CD4-positive, alpha-beta T cell treated with Interleukin-6 at 100 ng/mL for 8 hours (primary cell): Measurements from ENCODE around the gene TVP23A.

Experiments
- DNase-seq: peaks from one replicate; pipeline ENCODE4 v3.0.0-alpha.2; 2020; ENCODE audit warnings: mixed read lengths, low spot score

TVP23A gene

DNA sequence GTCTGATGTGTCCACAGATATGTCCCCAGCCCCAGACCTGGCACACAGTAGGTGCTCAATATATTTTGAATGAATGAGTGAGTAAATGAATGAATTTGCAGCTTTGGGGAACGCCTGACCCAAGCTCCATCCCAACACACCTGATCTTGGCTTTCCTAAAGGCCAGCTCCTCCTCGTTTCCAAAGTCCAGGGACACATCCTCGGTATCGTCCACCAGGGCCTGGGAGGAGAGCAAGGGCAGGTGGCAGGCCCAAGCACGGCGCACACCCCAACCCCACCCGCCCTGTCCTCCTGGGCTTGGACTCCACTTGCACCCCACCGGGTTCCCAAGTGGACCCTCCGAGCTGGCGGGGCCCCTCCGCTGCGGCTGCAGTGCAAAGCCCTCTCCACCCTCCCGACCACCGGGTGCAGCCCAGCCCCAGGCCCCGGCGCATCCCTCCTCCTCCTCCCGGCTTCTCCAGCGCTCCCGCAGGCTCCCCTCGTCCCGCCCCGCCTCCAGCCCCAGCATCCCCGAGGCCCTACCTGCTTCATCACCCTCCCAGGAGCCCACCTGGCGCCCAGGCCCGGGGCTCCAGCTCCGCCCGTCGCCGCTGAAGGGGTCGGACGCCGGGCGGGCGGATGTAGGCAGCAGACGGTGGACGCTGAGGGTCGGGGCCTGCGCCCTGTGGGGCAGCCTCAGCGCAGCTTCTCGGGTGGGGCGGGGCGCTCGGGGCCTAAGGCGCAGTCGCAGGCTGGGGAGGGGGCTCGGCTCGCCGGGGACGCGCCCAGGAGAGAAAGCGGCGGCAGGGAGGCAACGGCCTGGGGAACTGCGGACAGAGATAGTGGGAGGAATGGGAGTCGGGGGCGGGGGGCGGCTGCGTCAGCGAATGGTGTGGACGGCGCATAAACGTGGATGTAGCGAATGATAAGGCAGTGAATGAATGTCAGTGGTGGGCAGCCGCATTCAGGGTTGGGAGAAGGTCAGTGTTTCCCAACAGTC, at the start of gene TVP23A:
Gene TVP23A (minus strand): TSS at position 832 of the 979 bp plus-strand sequence. CDS start 301 bp downstream, at position 531.
- no peak for DNase-seq

DNA sequence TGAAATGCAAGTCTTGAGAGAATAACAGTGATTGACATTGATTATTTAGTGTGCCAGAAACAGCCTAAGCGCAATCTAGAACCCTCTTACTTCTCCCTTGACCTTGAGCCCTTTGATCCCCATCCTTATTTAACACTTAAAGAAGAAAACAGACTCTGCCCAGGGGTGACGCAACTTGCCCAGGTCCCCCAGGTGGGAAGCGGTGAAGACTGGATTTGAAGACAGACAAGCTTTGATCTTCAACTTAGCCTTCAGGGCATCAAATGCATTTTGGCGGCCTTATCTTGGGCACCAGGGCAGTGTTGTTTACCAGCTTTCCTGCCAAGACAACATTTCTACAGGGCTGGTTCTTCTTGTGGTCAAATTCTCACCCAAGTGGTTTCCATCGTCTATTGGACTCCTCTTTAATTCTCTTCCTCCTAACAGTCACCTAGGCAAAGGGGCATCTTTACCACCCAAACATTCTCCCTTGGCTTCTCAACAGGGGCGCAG, 49.6 kb upstream of the TVP23A start:
- no peak for DNase-seq

DNA sequence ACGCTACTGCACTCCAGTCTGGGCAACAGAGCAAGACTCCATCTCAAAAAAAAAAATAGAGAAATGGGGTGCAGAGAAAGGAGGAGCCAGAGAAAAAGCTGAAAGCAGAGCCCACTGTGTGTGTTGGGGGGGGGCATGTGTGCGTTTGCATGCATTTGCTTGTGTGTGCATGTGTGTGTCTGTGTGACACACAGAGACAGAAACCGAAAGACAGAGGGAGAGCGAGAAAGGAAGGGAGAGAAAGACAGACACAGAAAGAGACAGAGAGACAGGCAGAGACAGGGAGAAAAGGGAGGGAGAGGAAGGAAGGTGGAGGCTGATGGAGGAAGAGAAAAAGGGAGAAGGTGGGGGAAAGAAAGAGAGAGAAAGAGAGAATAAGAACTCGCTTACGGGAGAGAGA, 48.6 kb upstream of the TVP23A start:
- DNase-seq = no peak

DNA sequence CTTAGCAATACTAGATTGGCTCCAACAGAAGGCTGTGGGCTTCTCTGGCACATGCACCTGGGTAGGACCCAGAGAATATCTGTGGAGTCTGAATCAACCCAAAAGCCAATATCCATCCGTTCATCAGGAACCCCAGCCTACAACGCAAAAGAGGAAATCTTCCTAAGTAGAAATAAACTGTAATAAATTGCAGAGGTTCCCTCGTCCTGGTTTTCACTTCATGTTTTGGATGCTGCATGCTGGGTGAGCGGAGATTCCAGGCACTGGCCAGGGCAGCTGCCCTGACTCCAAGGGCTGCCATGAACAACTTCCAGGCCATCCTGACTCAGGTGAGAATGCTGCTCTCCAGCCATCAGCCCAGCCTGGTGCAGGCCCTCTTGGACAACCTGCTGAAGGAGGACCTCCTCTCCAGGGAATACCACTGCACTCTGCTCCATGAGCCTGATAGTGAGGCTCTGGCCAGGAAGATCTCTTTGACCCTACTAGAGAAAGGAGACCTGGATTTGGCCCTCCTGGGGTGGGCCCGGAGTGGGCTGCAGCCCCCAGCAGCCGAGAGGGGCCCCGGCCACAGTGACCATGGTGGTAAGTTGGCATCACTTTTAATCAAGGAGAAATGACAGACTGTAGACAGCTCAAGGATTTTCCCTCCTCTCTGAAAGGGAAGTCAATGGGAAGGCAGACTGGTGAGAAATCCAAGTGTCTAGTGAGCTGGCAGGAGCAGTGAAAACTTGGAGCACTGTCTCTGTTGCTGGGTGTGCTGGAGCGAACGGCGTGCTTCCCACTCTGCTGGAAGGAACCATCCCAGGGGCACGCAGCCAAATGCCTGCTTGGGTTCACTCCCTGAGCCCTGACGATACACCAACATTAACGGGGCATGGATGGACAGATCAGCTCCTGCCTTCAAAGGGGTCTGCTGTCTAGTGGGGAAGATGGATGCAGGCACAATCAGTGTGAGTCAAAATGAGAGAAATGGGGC, 47.7 kb upstream of the TVP23A start:
- DNase-seq = no peak

DNA sequence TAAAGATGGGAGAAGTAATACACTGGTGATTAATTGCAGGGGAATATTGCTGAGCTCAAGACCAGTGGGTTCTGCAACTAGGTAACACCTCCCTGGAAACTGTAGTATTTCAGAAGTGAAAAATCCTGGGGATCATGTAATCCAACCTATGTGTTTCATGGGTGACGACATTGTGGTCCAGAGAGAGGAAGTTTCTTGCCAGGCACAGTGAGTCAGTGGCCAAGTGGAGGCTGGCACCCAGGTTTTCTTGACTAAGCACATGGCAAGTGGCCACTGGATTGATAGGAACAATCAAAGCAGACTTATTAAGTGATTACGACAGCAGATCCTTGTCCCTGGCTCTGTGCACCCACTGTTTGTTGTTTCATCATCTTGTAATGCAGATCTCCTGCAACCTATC, 43.8 kb upstream of the TVP23A start:
- DNase-seq = no peak

DNA sequence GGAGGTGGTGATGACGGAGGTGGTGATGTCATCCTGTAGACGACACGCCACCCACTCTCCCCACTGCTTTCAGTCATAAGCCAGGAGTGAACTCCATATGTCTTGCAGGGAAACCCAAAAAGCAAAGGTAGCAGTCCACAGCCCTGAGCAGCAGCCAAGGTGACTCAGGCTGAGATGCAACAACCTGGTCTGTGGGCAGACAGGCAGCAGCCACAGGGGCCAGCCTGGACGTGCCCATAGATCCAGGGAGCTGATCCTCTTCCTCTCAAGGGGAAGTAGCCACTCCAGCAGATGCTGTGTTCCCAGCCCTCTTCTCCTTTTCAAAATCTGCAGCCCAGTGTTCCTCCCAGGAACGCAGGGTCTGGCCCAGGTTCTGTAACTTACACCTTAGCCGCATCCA, 41.1 kb upstream of the TVP23A start:
- no peak for DNase-seq

DNA sequence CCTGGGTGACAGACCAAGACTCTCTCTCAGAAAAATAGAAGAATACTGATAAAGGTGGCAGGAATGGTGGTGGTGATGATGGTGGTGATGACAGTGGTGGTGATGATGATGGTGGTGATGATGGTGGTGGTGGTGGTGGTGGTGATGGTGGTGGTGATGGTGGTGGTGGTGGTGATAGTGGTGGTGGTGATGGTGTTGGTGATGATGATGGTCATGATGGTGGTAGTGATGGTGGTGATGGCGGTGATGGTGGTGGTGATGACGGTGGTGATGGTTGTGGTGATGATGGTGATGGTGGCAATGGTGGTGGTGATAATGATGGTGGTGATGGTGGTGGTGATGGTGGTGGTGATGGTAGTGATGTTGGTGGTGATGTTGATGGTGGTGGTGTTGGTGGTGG, 40.4 kb upstream of the TVP23A start:
- no peak for DNase-seq

DNA sequence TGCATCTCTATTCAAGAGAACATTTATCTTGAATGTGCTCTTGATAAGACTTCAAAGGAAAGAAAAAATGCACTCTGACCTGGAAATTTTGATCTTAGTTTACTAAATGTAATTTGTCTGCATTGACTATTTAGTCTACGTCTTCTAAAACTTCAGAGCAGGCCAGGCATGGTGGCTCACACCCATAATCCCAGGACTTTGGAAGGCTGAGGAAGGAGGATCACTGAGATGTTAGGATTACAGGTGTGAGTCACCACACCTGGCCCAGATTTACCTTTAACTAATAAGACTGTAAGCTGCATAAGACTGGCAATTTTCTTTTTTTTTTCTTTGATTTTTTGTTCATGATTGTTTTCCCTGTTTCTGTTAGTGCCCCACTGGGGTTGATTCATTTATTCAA, 39.6 kb upstream of the TVP23A start:
- no peak for DNase-seq

DNA sequence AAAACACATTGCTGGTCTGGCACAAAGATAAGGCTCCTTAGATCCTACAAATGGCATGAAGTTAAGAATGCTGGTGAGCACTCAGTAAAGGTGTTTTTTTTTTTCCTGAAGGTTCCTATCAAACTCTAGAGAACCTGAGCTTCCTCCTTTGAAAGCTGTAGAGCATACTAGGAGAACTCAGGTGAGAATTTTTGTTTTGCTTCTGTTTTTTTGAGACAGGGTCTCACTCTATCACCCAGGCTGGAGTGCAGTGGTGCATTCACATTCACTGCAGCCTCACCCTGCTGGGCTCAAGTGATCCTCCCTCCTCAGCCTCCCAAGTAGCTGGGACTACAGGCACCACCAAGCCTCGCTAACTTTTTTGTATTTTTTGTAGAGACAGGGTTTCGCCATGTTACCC, 37.4 kb upstream of the TVP23A start:
- no peak for DNase-seq

DNA sequence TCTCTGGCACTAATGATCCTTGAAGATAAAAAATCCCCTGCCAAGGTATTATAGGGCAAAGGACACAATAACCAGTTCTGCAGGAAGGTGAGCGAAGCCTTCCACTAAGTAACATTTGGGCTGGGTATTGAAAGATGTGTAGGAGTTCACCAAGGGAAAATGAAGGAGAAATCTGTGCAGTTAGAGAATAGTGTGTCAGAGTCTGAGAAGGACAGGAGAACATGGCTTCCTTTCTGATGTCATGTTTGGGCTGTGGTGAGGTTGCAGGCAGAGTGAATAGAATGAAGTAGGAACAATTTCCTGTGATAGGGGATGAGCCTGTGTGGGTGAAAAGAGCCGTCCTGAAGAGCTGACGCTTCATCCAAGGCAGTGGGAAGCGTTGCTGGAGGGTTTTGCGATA, 34.4 kb upstream of the TVP23A start:
- DNase-seq = no peak

DNA sequence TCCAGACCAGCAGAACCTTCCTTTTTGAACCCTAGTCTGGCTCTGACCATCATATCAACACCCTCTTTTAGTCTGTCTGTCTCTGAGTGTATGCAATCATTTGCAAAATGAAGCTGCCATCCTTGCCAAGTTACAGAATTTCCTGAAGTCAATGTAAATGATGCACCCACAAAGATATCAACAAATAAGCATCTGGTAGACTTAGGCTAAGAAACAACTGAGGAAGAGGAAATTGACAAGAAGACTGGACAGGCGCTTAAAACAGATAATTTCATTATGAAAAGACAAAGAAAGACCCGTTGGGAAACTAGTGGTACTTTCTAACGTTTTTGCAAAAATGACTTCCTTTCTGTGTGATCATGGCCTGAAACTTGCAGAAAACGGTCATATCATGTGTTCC, 33.7 kb upstream of the TVP23A start:
- no peak for DNase-seq

DNA sequence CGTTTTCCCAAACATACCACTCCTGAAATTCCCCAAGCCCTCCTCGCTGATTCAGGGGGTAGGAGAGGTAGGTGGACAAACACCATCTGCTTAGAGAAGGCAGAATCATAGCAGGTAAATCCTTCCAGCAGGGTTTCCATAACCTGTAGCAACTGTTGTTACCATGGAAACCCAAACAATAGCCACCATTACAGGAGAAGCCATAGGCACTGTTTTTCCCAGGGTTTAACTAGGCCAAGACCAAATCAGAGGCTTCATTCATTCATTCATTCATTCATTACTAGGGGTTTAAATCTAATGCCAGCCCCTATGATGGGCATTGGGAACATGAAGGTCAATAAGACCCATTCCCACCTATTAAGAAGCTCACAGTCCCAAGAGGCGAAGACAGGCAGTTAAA, 32.9 kb upstream of the TVP23A start:
- no peak for DNase-seq

DNA sequence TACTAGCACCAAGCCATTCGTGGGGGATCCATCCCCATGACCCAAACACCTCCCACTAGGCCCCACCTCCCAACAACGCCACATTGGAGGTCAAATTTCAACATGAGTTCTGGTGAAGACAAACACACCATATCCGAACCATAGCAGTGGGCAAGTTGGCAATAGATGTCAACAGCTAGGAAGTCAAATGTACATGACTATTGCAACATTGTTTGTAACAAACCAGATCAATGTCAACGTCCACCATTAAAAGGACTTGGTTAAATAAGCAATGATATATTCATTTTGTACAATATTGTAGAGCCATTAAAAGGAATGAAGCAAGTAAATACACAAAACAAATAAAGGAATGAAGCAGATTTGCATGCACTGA, 31.9 kb upstream of the TVP23A start:
- no peak for DNase-seq

DNA sequence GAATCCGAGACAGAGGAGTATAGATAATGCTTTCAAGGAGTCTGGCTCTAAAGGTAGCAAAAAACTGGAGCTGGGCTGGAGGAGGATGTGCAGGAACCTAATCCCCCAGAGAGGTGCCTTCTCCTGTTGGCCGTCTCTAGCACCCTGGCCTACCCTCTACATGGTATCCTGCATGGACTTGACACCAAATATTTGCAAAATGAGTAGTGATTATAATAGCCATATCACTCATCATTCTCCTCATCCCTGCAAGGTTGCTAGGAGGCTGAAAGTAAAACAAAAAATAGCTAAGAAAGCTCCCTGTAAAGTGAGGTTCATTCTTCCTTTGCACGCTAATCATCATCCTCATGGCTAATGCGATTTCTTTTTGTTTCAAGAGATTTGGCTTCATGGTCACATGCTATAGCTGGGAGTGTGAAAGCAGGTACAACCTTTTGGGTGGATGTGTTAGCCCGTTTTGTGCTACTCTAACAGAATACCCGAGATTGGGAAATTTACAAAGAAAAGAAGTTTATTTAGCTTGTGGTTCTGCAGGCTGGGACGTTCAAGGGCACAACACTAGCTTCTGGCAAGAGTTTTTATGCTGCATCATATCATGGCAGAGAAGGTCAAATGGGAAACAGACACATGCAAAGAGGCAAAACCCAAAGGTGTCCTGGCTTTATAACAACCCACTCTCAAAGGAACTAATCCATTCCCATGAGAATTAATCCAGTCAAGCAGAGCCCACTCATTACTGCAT, 31.3 kb upstream of the TVP23A start:
- no peak for DNase-seq

DNA sequence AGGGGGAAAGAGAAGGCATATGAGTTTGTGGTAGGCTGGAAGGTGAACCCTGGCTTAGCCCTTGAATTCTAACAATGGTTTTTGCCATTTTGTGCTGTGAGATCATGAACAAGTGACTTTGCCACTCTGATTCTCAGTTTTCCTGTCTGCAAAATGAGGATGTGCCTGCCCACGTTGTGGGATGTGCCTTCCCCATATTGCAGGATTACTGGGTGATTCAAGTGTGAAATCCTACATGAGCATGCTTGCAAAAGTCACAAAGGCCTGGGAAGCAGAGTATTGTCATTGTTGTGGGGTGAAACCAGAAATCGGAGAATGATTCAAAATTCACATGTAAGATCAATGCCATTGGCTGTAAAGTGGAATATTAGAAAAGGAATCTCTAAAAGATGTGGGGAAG, 28.6 kb upstream of the TVP23A start:
- DNase-seq = no peak

DNA sequence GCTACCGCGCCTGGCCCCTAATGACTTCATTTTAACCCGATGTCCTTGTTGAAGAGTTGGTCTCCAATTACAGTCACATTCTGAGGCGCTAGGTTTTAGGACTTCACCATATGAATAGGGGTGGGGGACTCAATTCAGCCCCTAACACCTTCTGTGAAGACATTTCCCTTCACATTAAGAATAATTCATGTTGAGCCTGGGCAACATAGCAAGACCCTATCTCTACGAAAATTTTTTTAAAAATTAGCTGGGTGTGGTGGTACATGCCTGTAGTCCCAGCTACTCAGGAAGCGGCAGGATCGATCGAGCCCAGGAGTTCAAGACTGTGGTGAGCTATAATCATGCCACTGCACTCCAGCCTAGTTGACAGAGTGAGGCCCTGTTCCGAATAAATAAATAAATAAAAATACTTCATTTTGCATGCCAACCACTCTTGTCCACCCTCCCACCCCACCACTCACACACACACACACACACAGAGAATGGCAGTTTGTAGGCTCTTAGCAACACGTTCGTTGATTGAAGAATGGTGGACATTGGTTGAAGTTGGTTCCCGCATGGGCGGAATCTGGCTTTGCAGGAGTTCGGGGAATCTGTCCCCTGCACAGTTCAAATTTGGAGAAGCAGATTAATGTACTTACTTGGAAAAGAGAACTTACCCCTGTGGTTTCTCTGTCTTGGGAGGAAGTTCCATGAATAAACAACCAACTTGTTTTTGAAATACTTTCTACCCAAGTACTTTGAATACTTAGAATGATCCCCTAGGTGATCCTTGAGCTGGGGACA, 27.8 kb upstream of the TVP23A start:
- no peak for DNase-seq

DNA sequence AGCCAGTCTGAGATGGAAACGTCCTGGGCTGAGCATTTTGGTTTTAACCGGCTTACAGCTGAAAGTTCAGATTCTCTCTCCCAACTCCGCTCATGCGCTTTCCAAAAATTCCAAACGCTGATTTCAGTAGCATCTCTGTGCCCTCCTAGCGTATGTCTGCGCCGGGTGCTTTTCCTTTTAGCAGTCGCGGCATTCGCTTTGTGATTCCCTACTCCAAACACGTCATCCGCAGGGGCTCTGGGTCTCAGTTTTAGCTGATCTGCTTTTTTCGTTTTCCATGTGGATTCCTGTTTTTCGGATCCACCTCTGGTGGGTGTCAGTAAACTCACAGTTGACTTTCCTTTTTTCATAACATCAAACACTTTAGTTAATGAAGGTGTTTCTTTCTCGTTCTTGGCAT, 22.1 kb upstream of the TVP23A start:
- DNase-seq = no peak

DNA sequence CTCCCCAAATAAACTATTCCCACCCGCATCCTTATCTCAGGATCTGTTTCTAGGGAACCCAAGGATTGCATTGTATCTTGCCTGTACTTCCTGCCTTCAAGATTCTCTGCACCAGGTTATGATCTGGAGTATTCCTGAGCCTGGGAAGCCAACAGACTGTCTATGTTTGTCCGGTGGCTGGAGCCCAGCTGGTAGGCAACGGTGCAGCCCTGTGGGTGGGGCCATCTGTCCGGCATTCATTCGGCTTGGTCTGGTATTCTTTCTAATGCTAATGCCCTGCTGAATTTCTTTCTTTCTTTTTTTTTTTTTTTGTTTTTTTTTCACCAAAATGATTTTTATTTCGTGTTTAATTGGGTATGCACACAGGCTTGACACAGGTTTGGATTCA, 20.7 kb upstream of the TVP23A start:
- no peak for DNase-seq

DNA sequence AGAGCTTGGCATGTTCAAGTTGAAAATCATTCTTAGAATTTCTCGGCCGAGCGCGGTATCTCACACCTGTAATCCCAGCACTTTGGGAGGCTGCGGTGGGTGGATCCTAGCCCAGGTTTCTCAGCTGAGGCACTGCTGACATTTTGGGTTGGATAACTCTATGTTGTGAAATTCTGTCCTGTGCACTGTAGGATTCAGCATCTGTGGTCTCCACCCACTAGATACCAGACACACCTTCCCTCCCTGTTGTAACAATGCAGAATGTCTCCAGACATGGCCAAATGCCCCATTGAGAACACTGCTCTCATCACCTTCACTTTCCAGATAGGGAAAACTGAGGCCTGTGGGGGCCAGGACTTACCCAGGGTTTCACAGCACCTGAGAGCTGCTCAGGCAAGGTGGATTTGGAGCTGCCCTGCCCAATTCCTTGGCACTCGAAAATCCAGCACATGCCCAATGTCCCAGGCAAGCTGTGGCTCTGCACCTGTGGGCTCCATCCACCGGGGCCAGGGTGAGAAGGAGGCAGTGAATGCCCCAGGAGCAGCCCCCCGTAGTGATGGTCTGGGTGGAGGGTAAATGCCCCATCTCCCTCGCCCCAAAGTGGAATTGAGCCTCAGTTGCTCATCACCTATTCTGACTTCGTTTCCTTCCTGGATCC, 20.2 kb upstream of the TVP23A start:
- DNase-seq = no peak

DNA sequence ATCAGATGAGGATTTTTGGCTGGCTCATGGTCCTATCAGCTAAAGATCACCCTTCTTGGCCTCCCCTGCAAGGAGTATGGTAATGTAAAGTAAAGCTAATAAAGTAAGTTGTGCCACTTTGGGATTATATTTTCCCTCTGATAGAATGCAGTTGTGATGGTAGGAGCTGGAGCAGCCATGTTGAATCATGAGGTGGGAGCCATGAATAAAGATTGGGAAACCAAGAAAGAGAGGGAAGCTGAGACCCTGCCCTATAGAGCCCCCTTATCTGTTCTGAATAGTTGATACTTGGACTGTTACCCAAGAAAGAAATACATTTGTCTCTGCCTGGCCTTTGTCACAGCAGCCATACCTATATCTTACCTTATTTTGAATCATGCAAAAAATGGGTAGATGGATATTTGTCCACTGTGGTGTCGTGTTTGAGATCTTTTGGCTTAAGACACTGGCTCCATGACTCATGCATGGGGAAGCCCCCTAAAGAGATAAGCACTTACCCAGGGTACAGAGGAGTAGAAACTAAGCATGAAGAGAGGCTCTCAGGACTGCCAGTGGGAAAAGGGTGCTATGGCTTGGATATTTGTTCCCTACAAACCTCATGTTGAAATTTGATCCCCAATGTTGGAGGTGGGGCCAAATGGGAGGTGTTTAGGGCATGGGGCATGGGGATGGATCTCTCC, 17.7 kb upstream of the TVP23A start:
- DNase-seq = no peak
